ENCODE measurements around the gene CRIM1.

Gene CRIM1

DNA sequence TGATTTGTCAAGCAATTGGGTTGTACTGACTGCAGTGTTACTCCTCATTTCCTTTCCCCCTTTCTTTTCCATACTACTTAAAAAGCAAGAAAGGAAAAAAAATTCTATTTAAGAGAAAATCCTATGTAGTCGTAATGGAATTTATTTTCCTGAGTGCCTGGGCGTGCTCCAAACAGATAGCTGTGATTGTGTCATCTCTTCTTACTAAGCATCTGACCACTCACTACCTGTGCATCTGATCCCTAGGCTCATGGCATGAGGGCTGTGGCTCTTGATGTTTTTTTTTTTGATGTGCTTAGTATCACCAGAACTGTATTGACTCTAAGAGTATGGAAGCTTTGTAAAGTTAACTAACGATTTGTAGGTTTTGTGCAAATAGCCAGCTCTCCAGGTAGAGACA lies 19.0 kb downstream of the CRIM1 start:
- no peak for FAIRE-seq

DNA sequence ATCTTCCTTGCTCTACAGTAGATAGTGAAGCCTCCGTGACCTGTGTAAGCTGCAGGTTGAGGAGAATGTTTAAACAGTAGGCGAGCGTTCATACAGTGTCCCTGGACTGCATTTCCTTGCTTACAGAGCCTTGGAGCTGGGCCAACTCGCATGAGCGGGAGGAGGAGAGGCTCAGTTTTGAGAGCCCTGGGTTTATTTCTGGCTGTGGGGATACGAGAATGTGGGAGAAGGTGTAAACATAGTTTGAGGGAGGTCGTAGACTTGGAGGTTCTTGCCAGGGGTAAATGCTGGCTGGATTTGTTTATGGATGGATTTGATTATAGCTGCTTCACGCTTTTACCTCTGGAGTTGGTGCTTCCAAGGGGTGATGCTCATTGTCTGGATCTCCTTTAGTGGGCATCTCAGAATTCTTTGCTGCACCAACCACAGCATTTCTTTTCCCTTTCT lies 20.8 kb downstream of the CRIM1 start:
- no peak for FAIRE-seq

DNA sequence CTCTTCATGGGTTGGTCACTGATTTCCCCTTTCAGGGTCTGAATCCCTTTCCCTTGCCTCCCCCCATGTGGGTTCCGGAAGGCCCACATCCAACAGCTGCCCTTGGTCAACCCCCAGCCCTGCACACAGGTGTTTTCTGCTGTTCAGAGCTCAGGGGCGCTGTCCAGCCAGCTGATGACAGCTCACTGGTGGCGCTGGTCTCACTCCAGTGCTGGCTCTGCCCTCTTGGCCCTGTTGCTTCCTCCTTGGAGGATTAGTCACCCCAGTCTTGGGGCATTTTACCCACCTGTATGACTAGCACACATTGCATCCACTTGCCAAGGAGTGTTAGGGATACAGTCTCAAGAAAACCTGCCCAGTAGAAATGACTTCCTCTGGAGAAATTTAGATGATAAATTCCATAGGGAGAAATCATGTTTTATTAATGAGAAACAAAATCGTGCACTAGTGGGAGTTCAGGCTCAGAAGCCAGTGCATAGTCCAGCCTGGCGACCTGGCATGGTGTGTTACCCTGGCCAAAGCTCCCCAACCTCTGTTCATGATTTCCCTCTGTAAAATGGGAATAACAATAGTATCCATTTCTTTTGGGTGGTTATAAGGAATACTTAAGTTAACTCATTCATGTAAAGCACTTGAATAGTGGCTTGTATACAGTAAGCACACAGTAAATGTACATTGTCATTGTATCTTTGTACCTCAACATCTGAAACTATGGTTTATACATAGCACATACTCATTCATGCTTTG lies 21.6 kb downstream of the CRIM1 start:
- no peak for FAIRE-seq

DNA sequence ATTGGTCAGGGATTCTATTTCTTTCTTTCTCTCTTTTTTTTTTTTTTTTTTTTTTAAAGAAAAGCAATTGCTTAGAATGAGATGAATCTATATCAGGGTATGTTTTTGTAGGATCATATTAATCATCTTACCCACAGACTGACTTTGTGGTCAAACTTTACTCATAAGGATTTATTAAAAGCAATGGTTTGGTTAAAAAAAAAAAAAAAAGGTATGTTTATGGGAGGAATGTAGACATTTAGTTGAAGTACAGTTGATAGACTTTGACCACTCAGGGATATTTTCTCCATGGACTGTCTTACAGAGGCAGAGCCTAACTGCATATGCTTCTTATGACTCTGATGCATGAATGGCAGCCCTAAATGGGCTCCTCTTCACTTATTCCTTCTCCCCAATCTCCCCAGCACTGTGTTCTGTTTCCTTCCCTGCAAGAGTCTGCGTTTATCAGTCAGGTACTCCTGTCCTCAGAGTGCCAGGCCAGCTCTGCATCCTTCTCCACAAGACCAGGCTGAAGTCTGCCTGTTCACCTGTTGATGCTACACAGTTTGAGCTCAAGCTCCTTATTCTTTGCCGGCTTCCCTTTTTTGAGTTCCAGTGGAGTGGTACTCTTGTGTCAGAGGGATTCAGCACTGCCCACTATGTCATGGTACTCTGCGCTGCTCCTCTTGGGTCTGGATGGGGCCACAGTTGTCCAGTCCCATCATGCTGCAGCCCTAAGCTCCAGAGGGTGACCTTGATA lies 24.3 kb downstream of the CRIM1 start:
- FAIRE-seq, result no peak

DNA sequence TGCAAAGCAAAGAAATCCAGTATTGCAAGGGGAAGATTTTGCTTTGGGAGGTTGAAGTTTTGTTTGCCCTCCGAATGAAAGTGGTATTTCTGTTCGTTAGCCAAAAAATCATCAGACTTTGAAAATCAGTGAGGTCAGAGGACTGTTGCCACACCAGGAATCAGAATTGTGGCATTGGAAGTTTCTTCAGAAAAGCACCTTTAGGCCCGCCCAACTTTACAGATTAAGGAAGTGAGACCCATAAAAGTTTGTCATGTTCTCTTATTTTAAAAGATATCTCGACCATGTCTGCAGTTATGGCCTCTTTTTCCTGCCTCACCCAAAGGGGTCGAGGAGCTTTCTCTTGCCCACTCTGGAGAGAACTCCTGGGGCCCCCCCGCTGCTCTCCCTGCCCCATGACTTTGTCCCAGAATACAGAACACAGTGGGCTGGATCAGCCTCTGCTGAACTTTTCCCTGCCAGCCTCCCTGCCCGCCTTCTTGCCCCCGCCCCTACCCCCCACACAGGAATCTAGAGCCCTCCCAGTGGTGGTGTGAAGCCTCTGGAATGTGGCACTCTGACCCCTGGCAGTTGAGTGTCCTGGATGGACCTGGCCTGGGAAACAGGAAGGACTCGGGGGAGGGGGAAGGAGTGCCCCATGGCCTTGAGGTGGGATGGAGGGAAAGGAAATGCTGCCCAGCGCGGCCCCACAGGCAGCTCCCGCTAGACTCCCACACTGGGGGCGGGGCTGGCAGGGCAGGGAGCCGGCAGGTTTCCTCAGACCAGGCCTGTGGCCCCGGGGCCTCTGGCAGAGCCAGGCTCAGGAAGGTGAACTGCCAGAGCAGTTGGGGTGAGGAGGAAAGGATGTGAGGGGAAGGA lies 25.3 kb downstream of the CRIM1 start:
- no peak for FAIRE-seq

DNA sequence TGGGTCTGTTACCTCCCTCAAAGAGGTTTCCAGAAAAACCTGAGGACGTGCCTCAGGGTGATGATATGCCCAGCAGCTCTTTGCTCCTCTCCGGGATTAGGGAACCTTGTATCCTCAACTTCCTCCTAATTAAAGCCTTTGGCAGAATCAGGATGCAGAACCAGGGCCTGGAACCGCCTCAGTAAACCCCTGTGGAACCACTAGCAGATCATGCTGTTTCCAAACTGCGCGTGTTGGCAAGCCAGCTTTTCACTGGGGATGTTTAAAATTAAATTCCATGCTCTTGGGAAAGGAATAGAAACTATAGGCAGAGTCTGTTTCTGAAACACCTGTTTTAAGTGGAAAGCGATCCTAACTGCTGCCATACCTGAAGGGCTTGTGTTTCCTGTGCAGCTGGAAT lies 26.4 kb downstream of the CRIM1 start:
- no peak for FAIRE-seq

DNA sequence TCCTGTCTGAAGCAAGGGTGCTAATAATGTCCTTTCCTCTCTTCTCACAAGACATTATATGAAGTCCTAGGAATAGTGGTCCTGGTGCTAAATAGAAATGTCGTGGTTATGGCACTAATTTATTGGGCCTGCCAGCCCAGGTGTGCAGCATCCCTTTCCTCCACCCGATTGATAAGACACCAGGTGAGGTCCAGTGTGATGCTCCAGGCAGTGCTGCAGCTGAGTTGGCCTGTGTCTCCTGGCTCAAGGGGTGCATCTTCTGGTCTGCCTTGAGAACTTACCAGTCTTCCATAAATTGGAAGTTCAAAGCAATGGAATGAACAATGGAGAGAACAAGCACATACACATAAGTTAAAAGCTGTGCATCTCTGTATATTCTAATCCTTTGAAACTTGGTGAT lies 26.9 kb downstream of the CRIM1 start:
- no peak for FAIRE-seq

DNA sequence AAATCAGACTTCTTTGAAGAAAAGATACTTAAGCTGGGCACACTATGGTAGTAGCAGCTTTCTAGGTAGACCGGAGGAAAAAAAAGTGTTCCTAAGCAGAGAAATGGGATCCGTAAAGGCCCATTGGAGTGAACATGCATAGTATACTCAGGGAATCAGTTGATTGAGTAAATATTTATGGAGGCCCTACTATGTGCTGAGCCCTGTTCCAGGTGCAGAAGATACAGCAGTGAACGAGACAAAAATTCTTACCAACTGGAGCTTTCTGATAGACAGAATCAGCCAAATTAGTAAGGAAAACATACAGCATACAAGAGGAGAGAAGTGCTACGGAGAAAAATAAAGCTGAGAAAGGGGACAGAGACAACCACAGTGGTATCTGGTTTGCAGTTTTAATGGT lies 28.1 kb downstream of the CRIM1 start:
- FAIRE-seq, result no peak

DNA sequence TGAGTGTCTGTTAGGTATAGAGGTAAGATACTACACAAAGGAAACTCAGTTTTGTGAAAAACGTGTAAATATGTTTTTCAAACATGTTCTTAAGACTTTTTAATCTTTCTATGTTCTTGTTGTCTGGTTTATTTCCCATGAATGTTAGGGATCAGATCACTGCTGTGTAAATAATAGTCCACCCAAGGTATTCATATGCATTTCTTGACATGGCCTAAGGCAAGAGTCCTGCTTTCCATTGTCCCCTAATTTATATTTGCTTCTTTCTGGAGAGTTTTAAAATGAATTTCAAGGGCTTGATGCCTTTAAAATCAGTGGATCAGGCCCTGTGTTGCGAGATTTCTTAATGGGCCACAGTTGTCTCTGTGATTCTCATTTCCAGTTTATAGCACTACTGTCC lies 28.9 kb downstream of the CRIM1 start:
- FAIRE-seq, result no peak

DNA sequence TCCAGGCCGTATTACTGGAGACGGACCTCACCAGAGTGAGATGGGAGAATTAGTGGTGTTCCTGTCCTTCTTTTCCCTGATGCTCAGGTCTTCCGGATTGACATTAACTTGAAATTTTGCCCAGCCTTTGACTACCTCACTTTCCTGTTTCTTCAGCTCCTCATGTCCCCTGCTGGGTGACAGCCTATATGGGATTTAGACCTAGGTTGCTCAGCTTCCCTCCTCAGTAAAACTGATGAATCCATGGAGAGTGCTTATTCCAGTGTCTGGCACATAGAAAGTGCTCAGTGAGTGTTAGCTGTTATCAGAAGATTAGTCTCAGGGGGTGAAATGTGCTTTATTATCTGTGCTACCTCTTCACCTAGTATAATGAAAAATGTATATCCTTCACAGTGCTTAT lies 30.0 kb downstream of the CRIM1 start:
- FAIRE-seq, result no peak

DNA sequence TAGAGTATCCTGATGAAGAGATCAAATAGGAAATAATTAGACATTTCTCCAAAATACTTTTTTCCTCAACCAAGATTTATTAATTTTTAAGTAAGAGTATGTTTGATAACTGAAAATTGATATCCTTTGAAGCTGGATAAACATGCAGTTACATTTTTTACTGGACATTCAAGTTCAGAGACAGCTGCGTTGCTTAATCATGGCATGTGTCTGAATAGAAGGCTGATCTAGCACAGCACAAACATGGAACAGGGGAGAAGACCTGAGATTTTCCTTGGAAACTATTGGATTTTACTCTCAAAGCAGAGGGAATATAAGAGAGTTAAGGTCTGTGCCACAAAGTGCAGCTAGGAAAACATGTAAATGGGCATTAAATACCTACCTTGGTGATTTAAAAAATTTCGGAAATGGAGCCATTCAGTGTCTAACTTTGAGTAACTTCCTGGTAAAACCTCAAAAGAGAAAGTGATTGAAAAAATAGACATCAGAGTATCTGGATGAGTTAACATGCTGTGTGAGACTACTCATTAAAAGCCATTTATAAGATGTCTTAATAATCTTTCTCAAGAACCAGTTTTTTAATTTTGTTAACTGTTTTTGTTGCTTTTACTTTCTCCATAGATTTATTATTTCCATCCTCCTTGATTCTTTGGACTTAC lies 31.8 kb downstream of the CRIM1 start:
- FAIRE-seq, result no peak

DNA sequence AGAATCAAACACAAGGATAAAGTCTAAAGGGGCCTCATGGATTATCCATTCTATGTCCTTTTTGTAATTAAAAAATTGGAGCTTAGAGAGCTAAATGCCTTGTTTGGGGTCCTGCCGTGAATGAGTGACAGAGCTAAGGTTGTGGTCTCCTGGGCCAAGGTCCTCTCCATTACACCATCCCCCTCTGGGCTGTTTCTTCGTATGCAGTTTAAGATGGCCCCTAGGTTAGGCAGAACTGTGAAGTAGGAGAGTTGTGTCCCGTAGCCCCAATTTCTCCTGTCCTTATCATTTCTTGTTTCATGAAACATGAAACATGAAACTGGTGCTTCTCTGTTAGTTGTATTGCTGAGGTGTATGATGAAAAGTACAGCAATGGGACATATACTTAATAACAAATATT lies 32.9 kb downstream of the CRIM1 start:
- FAIRE-seq, result no peak

DNA sequence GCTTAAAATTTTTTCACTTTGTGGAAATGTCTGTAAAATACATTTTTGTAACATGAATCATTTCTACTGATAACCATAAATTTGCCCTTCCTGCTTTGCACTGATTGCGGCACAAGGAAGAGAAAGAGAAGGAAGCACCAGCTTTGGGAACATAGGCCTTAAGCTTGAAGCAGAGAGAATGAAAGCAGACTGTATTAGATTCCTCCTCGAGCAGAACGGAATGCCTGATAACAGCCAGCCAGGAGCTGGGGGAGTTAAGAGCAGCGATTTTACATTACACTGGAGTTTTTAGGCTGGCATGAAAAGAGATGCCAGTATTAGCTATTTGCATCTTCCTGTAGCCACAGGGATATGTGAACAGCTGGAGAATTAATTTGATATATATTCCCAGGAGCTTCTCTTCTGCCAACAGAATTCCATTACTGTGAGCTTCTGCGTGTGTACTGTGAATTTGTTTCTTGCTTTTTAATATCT lies 33.5 kb downstream of the CRIM1 start:
- FAIRE-seq, result no peak

DNA sequence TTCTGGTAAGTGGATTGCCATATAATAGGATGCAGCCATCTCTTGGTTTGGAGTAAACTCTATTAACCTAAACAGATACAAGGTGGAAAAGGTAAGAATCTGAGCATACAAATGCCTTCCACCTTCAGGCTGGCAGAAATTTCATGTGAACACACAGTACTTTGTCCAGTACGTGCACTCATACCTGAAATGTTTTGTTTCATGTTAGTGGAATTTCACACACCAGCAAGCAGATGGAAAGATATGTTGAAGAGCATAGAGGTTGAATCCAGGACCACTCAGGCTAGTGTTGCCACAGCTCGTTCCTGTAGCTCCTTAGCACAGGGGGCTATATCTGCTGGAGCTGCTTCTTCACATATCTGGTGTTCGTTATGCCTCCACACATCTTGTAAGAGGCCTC lies 34.0 kb downstream of the CRIM1 start:
- no peak for FAIRE-seq

DNA sequence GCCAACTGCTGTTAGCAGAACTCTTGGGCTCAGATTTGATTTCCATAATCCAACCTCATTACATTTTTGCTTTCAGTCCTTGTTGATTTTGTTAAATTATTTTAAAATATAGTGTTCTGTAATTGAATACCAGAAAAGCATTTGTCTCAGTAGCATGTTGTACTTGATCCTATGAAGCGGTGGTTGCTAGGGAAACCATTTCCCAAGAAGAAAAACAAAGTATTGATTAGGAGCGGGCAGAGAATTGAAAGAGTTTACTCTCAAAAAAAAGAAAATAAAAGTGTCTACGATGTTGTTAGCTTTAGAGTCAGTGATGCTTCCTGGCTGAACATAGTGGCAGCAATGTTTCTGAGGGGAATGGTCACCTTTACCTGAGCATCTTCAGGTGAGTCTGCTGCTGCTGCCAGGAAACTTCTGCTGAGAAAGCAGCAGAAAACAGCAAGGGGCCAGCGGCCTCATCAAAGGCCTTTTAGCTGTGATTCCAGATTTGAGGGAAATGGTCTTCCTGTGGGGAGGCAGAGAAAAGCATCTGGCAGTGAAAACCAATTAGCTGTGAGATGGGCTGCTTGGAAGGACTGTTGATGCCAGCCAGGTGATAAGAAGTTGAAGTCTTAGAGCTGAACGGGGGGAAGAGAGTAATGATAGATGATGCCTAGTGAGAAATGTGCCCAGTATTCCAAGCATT lies 37.1 kb downstream of the CRIM1 start:
- FAIRE-seq, result no peak

DNA sequence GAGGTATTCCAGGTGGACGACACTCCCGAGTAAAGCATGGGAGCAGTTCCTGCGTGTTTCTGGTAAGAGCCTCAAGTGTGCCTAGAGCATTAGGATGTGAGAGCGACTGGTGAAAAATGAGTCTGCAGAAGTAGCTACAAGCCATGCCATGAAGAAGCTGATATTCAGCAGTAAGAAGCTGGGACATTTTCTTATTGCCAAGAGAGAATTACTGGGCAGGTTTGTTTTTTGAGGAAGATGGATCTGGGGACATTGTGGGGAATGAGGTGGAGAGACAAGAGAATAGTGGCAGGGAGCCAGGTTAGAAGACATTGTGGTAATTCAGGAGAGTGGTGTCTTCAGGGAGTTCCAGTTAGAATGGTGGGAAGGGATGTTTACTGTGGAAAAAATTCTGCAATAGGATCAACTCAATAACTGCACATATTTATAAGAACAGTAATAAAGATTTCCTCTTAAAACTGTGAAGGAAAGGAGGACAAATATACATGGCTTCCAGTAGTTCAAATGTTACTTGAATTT lies 38.2 kb downstream of the CRIM1 start:
- FAIRE-seq, result no peak

DNA sequence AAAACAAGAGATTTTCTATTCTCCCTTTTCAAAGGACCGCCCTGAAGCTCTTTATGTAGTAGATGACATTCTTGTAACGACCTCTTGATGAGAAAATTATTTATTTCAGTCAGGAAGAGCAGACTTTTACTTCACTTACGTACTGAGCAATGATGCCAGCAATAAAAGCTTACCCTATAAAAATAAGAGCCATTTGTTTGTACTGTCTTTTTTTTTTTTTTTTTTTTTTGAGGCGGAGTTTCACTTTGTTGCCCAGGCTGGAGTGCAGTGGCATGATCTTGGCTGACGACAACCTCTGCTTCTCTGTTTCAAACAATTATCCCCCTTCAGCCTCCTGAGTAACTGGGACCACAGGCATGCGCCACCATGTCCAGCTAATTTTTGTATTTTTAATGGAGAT lies 39.2 kb downstream of the CRIM1 start:
- FAIRE-seq, result no peak

DNA sequence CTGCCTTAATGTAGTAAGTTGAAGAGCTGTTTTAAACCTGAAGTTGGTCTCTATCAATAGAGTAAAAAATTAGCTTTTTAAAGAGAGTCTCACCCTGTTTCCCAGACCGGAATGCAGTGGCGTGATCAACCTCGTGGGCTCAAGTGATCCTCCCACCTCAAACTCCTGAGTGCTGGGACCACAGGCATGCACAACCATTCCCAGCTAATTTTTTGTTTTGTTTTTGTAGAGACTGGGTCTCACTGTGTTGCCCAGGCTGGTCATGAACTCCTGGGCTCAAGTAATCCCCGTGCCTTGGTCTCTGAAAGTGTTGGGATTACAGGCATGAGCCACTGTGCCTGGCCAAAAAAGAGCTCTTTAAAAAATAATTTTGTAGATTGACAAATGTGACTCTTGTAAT lies 40.3 kb downstream of the CRIM1 start:
- FAIRE-seq, result no peak

DNA sequence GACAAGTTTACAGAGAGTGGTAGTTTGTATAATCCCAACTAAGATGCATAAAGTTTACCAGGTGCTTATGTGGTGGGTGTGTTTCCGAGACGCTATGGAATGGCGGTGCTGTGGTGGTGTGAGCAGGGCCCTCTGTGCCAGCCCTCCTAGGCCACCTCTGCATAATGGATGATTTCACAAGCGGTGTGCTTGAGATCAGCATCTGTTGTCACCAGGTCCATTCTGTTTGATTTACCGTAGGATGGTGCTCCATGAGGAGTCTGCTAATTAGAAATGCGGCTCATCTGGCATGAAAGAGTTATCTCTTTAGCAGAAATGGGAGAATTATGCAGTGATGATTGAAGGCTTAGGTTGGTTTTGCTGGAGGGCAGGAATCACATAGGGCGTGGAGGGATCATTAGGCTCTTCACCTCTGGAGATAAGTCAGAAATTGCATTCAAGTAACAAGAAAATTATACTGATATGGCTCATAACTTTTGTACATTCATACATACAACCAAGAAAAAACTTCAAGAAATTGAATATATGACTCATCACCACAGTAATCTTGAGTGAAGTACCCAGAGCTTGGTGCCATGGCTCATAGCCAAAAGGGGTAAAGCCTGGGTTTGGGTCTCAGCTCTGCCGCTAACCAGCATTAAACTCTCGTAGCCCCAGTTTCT lies 41.4 kb downstream of the CRIM1 start:
- FAIRE-seq, result no peak

DNA sequence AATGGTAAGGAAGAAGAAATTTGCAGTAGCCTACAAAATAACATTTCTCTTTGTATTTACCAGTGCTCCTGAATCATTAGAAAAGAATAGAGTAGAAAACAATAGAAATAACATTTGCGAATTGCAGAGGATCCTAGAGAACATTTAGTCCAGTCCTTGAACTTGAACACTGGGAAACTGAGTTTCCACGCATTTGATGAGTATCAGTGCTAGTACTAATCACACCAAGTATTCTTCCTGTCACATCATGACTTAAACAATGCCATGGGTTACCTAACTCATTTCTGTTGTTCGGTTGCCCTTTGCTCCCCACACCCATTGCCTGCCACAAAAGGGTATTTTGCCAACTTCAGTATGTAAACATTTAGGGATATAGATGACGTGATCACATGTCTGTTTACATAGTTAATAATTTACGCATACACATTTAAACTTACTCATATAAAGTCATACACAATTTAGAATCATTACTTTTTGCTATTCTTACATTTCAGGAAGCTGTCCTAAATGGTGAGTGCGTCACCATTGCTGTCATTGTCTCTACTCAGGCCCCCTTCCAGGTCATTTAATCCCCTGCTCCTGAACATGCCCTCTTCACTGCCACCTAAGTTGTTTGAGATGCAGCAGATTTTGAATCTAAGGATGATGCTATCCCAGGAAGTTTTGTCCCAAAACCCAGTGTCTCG lies 42.3 kb downstream of the CRIM1 start:
- FAIRE-seq, result no peak

DNA sequence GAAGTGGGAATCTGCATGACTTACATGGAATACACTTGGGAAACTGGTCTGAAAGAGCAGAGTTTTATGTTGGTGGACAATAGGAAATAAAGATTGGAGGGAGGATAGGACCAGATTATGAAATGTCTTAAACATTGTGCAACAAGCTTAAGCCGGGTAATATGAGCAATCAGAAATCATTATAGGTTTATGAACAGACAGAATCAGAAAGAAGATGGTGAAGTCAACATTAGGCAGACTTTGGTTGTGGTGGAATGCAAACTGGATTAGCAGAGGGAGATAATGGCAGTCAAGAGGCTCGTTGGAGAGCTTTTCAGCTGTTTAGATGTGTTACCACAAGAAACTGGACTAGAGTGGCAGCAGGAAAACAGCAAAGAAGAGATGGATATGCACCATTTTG lies 43.5 kb downstream of the CRIM1 start:
- no peak for FAIRE-seq
